Endodermal cell (in vitro differentiated cells): ENCODE results near the gene SCG3. TPM values are rescaled to one million over a fixed set of nuclear protein-coding genes. Genes with fewer than 3 reads are reported as not detected.

Experiments used
- DNase-seq: peaks from one replicate; pipeline ENCODE4 v3.0.0-alpha.2; 2017
- H3K27ac ChIP-seq: 2 replicates; pipeline ENCODE4 v1.5.1; 2013; ENCODE audit warnings: mild to moderate bottlenecking, low read depth, low read length, moderate library complexity
- H3K27me3 ChIP-seq: 2 replicates; pipeline ENCODE4 v1.6.1; 2013; ENCODE audit warnings: mild to moderate bottlenecking, low read length, moderate library complexity; ENCODE audit not compliant: insufficient read depth, control insufficient read depth, poor library complexity, severe bottlenecking
- H3K36me3 ChIP-seq: 2 replicates; pipeline ENCODE4 v1.7.0; 2013; ENCODE audit warnings: mild to moderate bottlenecking, low read length, moderate library complexity; ENCODE audit not compliant: control insufficient read depth, insufficient read depth
- H3K4me1 ChIP-seq: one replicate; pipeline ENCODE4 v1.7.0; 2013; ENCODE audit warnings: low read length; ENCODE audit not compliant: control insufficient read depth, insufficient read depth
- H3K4me3 ChIP-seq: 2 replicates; pipeline ENCODE4 v1.5.1; 2013; ENCODE audit warnings: mild to moderate bottlenecking, low read length, moderate library complexity
- H3K9ac ChIP-seq: 2 replicates; pipeline ENCODE4 v1.6.1; 2013; ENCODE audit warnings: mild to moderate bottlenecking, low read length, moderate library complexity; ENCODE audit not compliant: poor library complexity, severe bottlenecking; ENCODE audit errors: extremely low read depth
- H3K9me3 ChIP-seq: 2 replicates; pipeline ENCODE4 v1.6.1; 2013; ENCODE audit warnings: mild to moderate bottlenecking, low read length, moderate library complexity; ENCODE audit not compliant: control insufficient read depth
- H3K27ac Mint-ChIP-seq: 2 replicates; pipeline ENCODE4 v1.8.0; 2020; ENCODE audit warnings: mixed read lengths
- H3K27me3 Mint-ChIP-seq: 2 replicates; pipeline ENCODE4 v1.8.0; 2021; ENCODE audit warnings: mild to moderate bottlenecking, mixed read lengths; ENCODE audit not compliant: insufficient read depth
- H3K36me3 Mint-ChIP-seq: 2 replicates; pipeline ENCODE4 v1.8.0; 2020; ENCODE audit warnings: low read depth, mixed read lengths
- H3K4me1 Mint-ChIP-seq: 2 replicates; pipeline ENCODE4 v1.8.0; 2020; ENCODE audit warnings: mixed read lengths
- H3K4me3 Mint-ChIP-seq: 2 replicates; pipeline ENCODE4 v1.8.0; 2020; ENCODE audit warnings: mild to moderate bottlenecking, moderate library complexity, mixed read lengths
- H3K9me3 Mint-ChIP-seq: 2 replicates; pipeline ENCODE4 v1.8.0; 2020; ENCODE audit warnings: mild to moderate bottlenecking, mixed read lengths
- WGBS, 2 experiments: methylation state at CpG; one replicate each; pipeline versions ENCODE4 v1.1.5 to v1.1.7; 2013; ENCODE audit warnings: missing lambda C conversion rate in 2 of 2, mixed read lengths in 1 of 2; ENCODE audit not compliant: insufficient coverage in 1 of 2, insufficient read length in 1 of 2; 5-methylcytosine and 5-hydroxymethylcytosine counted together
- total RNA-seq, 2 donors: library from RNA; stranded (reverse); fragmentation: NEBNext Ultra II Directional in 1 of 2; extraction: Animal tissue kit (Norgen Biotek cat#: 25700) in 1 of 2; gene quantifications; 2 replicates in 1 of 2; 3 replicates in 1 of 2; pipeline ENCODE4 v1.2.1, GENCODE V29; 2021
- TF ChIP-seq, protein P1 (sequence below): fragments of 200-600 bp; sonication (generic); conservative IDR thresholded peaks from 2 replicates; pipeline ENCODE4 v1.5.0; 2021; ENCODE audit warnings: antibody characterized with exemption, mild to moderate bottlenecking

Gene SCG3
- total RNA-seq, 2 donors from 2014 or later: 10.0 to 18.3 TPM

DNA sequence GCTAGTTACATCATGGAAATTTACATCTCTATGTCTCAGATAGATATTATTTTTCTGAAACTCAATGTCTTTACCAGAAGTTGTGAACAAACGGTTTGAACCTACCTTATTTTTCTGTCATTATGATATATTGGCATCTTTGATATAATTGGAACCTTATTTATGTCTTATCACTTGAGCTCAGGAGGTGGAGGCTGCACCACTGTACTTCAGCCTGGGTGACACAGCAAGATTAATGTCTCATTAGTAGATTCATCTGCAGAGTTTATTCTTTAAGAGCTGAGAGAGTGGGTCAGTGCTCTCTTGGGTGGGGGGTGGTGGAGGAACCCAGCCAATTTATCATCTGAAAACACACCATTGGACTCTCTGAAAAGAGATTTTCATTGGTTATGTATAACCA lies 21.4 kb downstream of the SCG3 start:
- H3K9ac ChIP-seq: no peak overlapping the region
- no peaks in the 10 kb centered on the region for H3K9me3 Mint-ChIP-seq
- no peak overlapping the region for H3K27ac Mint-ChIP-seq
- no peak overlapping the region for H3K4me3 ChIP-seq
- H3K36me3 ChIP-seq: no peaks in the 10 kb centered on the region
- 80 to 100% methylated on average over 1 of the region's 1 CpG for WGBS, 2 experiments
- no peaks in the 10 kb centered on the region for H3K27me3 Mint-ChIP-seq
- H3K4me3 Mint-ChIP-seq: no peak overlapping the region
- no peaks in the 10 kb centered on the region for H3K4me1 Mint-ChIP-seq
- no peak for DNase-seq
- TF ChIP-seq, protein P1, sequence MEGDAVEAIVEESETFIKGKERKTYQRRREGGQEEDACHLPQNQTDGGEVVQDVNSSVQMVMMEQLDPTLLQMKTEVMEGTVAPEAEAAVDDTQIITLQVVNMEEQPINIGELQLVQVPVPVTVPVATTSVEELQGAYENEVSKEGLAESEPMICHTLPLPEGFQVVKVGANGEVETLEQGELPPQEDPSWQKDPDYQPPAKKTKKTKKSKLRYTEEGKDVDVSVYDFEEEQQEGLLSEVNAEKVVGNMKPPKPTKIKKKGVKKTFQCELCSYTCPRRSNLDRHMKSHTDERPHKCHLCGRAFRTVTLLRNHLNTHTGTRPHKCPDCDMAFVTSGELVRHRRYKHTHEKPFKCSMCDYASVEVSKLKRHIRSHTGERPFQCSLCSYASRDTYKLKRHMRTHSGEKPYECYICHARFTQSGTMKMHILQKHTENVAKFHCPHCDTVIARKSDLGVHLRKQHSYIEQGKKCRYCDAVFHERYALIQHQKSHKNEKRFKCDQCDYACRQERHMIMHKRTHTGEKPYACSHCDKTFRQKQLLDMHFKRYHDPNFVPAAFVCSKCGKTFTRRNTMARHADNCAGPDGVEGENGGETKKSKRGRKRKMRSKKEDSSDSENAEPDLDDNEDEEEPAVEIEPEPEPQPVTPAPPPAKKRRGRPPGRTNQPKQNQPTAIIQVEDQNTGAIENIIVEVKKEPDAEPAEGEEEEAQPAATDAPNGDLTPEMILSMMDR: no peak
- no peak overlapping the region for H3K27ac ChIP-seq
- no peaks in the 10 kb centered on the region for H3K9me3 ChIP-seq
- no peaks in the 10 kb centered on the region for H3K36me3 Mint-ChIP-seq
- H3K27me3 ChIP-seq: no peaks in the 10 kb centered on the region
- H3K4me1 ChIP-seq: no peaks in the 10 kb centered on the region

- no peak overlapping the region for H3K27ac Mint-ChIP-seq
- no peak overlapping the region for H3K4me3 Mint-ChIP-seq
Measured at GRCh38 chr15:51706291-51706690, 25.0 kb downstream of the SCG3 start.

GRCh38 chr15:51706926-51707608 lies 25.8 kb downstream of the SCG3 start:
- Histone ChIP-seq H3K4me1 (no peaks in the 10 kb centered on the region), H3K27ac (no peak overlapping the region), H3K27me3 (no peaks in the 10 kb centered on the region), H3K4me3 (no peak overlapping the region), H3K36me3 (no peaks in the 10 kb centered on the region), H3K9ac (no peak overlapping the region), H3K9me3 (no peaks in the 10 kb centered on the region)
- TF ChIP-seq, protein P1: no peak
- no peaks in the 10 kb centered on the region for H3K4me1 Mint-ChIP-seq
- DNase-seq: no peak
- H3K9me3 Mint-ChIP-seq: no peaks in the 10 kb centered on the region
- no peaks in the 10 kb centered on the region for H3K36me3 Mint-ChIP-seq
- no peak overlapping the region for H3K4me3 Mint-ChIP-seq
- no peaks in the 10 kb centered on the region for H3K27me3 Mint-ChIP-seq
- H3K27ac Mint-ChIP-seq: no peak overlapping the region
- 93% methylated on average over 2 of the region's 2 CpGs; no CpG with 5 or more reads in 1 of the 2 experiments for WGBS, 2 experiments

More at GRCh38 chr15:51706291-51706690, 25.0 kb downstream of the SCG3 start:
- Mint-ChIP-seq H3K9me3 (no peaks in the 10 kb centered on the region), H3K4me1 (no peaks in the 10 kb centered on the region), H3K27me3 (no peaks in the 10 kb centered on the region), H3K36me3 (no peaks in the 10 kb centered on the region)
- no peaks in the 10 kb centered on the region for H3K27me3 ChIP-seq
- H3K4me3 ChIP-seq: no peak overlapping the region
- no peaks in the 10 kb centered on the region for H3K4me1 ChIP-seq
- WGBS, 2 experiments: 76 to 92% methylated on average over 2 to 4 of the region's 5 CpGs
- H3K27ac ChIP-seq: no peak overlapping the region
- no peaks in the 10 kb centered on the region for H3K9me3 ChIP-seq
- TF ChIP-seq, protein P1: no peak
- no peak overlapping the region for H3K9ac ChIP-seq
- no peak for DNase-seq
- H3K36me3 ChIP-seq: no peaks in the 10 kb centered on the region
